Activated CD4-positive, alpha-beta memory T cell treated with anti-CD3 and anti-CD28 coated beads, Interleukin-2, amount 10 ng/mL, durations not matched to agents 7 days and 5 days (primary cell): ENCODE results near the gene KPNA6. TPM values are rescaled to one million over a fixed set of nuclear protein-coding genes. Genes with fewer than 3 reads are reported as not detected.
"Not testable (repeated sequence)": the region's sequence is repeated elsewhere in the genome, so short reads cannot be mapped to it uniquely, and the experiment has no call there.

Experiments
- CTCF ChIA-PET: fragments of 350-600 bp; sonication (Branson Sonifier 250); formaldehyde crosslinking; loops from one replicate; lab custom pipeline; 2021; ENCODE audit warnings: antibody characterized with exemption, inconsistent platforms; lab: Charles Lee
- POLR2A ChIA-PET: fragments of 350-600 bp; sonication (Branson Sonifier 250); formaldehyde crosslinking; loops from one replicate; lab custom pipeline; 2021; ENCODE audit warnings: antibody characterized with exemption; lab: Charles Lee
- DNase-seq: peaks from one replicate; pipeline ENCODE4 v3.0.0-alpha.2; 2020
- H3K27ac Mint-ChIP-seq: one replicate; pipeline ENCODE4 v1.8.0; 2021; ENCODE audit warnings: mild to moderate bottlenecking, mixed read lengths
- H3K27me3 Mint-ChIP-seq: one replicate; pipeline ENCODE4 v1.8.0; 2021; ENCODE audit warnings: mixed read lengths
- H3K36me3 Mint-ChIP-seq: one replicate; pipeline ENCODE4 v1.8.0; 2021; ENCODE audit warnings: low read depth, mixed read lengths
- H3K4me1 Mint-ChIP-seq: one replicate; pipeline ENCODE4 v1.8.0; 2021; ENCODE audit warnings: mixed read lengths
- H3K4me3 Mint-ChIP-seq: one replicate; pipeline ENCODE4 v1.8.0; 2021; ENCODE audit warnings: mild to moderate bottlenecking, mixed read lengths
- H3K9me3 Mint-ChIP-seq: one replicate; pipeline ENCODE4 v1.8.0; 2021; ENCODE audit warnings: mixed read lengths
- total RNA-seq, 2 experiments: library from RNA; stranded (reverse); gene quantifications; one replicate each; pipeline ENCODE4 v1.2.3, GENCODE V29; 2021

Gene KPNA6
- total RNA-seq = 10 to 100 TPM; 64.3 to 65.1 TPM

DNA sequence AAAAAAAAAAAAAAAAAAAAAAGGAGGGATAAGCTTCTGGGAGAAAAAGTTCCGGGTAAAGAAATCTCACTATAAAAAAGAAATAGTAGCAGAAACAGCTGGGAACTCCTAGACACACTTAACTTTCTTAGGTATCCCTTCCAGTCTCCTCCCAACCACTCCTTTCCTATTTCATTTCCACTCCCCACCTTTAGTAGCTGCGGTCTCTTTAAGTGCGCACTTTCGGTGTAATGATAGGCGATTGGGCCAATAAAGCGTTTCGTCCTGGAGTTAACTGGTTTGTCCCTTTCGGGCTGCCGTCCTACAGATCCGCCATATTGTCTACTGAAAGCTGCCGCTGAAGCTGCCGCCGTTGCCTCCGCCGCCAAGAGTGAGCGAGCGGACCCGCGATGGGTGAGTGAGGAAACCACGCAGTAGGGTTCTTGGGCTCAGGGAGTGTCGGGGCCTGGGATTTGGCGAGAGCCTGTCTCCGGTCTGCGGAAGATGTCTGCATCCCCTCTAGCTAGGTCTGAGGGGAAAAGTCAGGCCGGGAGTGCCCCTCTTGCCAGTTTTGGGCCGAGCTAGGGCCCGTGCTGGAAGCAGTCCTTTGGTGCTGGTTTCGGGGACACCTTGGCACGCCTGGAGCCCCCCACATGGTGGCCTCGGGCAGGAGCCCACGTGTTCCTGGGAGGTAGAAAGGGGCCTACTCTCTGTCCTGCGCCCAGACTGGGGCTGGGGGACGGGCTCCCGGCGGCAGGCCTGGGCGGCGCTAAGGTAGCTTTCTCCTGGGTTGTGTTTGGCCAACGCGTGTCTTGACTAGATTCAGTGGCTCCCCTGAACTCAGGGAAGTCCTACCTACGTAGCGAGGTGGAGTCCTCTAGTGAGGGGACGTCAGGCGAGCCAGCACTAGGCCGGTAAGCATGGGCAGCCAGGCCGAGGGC, at the start of gene KPNA6:
Gene KPNA6, plus strand, starts transcription at position 315 of the 920 bp plus-strand sequence. Its CDS starts 75 bp downstream, at position 390.
- H3K4me3 Mint-ChIP-seq = peak within 1 kb of the TSS; percentile 100
- no peaks in the 10 kb centered on the region for H3K27me3 Mint-ChIP-seq
- peaks cover 6% of the 10 kb centered on the region for H3K36me3 Mint-ChIP-seq
- H3K9me3 Mint-ChIP-seq = no peaks in the 10 kb centered on the region
- DNase-seq = peak; percentile 94
- CTCF ChIA-PET = interaction anchor here (0.6 to 3.0 kb wide), 30 partner anchors 10 to 1022 kb away, joined by 3 to 28 read pairs (median 4); partner anchors contain the start of genes BSDC1, HDAC1, MARCKSL1 and SPOCD1
- H3K4me1 Mint-ChIP-seq = peaks cover 40% of the 10 kb centered on the region
- POLR2A ChIA-PET = interaction anchor here (0.7 to 3.3 kb wide), 30 partner anchors 11 to 543 kb away, joined by 3 to 33 read pairs (median 4); partner anchors contain the start of genes IQCC, KHDRBS1, LCK and RBBP4
- H3K27ac Mint-ChIP-seq = peak within 1 kb of the TSS; percentile 96

DNA sequence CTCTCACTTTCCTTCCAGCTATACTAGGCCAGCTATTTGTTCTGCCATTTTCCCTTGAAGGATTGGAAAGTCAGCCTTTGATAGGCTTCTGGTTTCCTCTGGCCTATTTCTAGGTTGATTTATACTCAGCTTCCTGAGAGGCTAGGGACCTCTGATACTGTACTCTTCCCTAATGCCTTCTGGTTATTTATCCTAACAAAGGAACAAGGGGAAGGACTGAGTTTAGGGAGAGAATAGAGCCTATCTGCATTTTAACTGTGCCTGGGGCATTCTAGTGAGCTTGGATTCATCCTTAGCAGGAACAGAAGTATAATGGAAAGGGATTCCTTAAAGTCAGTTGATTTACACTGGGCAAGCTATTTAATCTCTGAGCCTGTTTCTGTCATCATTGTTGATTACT, 46.9 kb upstream of the KPNA6 start:
- Mint-ChIP-seq H3K27me3 (no peaks in the 10 kb centered on the region), H3K4me3 (no peak overlapping the region), H3K27ac (no peak overlapping the region), H3K36me3 (peaks cover 54% of the 10 kb centered on the region), H3K9me3 (no peaks in the 10 kb centered on the region), H3K4me1 (peaks cover 6% of the 10 kb centered on the region)
- ChIA-PET POLR2A (interaction anchor here (1.4 to 2.0 kb wide), 2 partner anchors 11 to 17 kb away, joined by 4 to 5 read pairs; no protein-coding TSS in a partner anchor), CTCF (interaction anchor here (0.7 to 1.1 kb wide), 5 partner anchors 18 to 391 kb away, joined by 3 to 4 read pairs (median 3); partner anchors contain the start of gene SPOCD1)
- no peak for DNase-seq

DNA sequence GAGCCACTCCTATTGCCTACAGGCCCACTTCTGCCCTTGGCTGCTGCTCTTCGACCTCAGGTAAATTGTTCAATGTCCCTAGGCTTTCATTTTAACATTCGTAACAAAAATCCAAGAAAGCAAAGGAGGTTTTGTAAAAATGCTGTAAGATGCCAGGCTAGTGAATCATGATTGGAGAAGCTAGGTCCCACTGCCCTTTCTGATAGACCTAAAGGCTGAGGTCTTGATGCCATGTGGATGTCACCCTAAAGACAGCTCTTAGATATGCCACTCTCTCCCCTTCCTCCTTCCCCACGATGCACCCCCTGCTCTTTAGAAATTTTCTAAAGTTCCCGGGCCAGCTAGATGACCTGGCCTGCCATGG, 45.0 kb upstream of the KPNA6 start:
- peak overlapping the region; percentile 26 for H3K27ac Mint-ChIP-seq
- no peaks in the 10 kb centered on the region for H3K27me3 Mint-ChIP-seq
- peaks cover 43% of the 10 kb centered on the region for H3K36me3 Mint-ChIP-seq
- DNase-seq = no peak
- CTCF ChIA-PET = interaction anchor here (0.5 to 1.6 kb wide), 19 partner anchors 9 to 249 kb away, joined by 3 to 8 read pairs (median 3); partner anchors contain the start of genes KHDRBS1, SPOCD1 and TMEM39B
- H3K4me3 Mint-ChIP-seq = no peak overlapping the region
- peaks cover 17% of the 10 kb centered on the region for H3K4me1 Mint-ChIP-seq
- H3K9me3 Mint-ChIP-seq = no peaks in the 10 kb centered on the region
- POLR2A ChIA-PET = interaction anchor here (1.0 to 1.8 kb wide), 4 partner anchors 10 to 274 kb away, joined by 3 to 19 read pairs (median 4); partner anchors contain the start of genes KHDRBS1 and TMEM39B

DNA sequence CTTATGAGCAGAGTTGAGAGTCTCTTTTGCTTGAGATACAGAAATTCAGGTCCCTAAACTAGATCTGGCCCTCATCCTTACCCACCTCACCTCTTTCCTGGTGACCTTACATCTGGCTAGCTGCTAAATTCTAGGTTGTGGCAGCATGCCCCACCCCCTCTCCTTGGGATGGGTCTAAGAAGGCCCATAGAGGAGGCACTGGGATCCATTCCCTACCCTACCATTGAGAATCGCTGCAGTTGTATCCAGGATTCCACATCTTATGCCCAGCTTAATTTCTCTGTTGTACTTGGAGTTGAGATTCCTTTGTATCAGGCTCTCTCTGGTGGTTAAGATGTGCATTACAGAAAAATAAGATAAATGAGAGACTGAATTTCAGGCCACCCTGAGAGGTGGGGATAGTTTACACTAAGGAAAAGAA, 44.6 kb upstream of the KPNA6 start:
- POLR2A ChIA-PET = interaction anchor here (1.0 to 1.8 kb wide), 3 partner anchors 9 to 274 kb away, joined by 3 to 19 read pairs (median 4); partner anchors contain the start of gene TMEM39B
- Mint-ChIP-seq H3K27me3 (no peaks in the 10 kb centered on the region), H3K4me1 (peaks cover 17% of the 10 kb centered on the region)

DNA sequence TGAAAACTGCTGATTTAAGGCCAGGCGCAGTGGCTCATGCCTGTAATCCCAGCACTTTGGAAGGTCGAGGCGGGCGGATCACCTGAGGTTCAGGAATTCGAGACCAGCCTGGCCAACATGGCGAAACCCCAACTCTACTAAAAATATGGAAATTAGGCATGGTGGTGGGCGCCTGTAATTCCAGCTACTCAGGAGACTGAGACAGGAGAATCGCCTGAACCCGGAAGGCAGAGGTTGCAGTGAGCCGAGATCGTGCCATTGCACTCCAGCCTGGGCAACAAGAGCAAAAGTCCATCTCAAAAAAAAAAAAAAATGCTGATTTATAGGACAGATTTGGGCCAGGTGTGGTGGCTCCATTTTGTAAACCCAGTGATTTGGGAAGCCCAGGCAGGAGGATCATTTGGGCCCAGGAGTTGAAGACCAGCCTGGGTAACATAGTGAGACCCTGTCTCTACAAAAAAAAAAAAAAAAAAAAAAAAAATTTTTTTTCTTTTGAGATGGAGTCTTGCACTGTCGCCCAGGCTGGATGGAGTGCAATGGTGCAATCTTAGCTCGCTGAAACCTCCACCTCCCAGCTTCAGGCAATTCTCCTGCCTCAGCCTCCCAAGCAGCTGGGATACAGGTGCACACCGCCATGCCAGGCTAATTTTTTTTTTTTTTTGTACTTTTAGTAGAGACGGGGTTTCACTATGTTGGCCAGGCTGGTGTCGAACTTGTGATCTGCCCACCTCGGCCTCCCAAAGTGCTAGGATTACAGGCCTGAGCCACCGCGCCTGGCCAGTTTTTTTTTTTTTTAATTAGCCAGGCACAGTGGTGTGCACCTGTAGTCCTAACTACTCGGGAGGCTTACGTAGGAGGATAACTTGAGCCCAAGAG, 42.0 kb upstream of the KPNA6 start:
- peaks cover 25% of the 10 kb centered on the region for H3K4me1 Mint-ChIP-seq
- peak overlapping the region; percentile 58 for H3K27ac Mint-ChIP-seq
- not testable (repeated sequence) for H3K4me3 Mint-ChIP-seq, H3K27me3 Mint-ChIP-seq, H3K9me3 Mint-ChIP-seq, DNase-seq
- ChIA-PET POLR2A (interaction anchor here (0.7 to 1.5 kb wide), 7 partner anchors 10 to 670 kb away, joined by 3 to 7 read pairs (median 4); partner anchors contain the start of genes KHDRBS1 and KPNA6), CTCF (interaction anchor here (0.7 to 1.1 kb wide), 3 partner anchors 9 to 1264 kb away, joined by 3 to 4 read pairs (median 3); no protein-coding TSS in a partner anchor)
- peaks cover 18% of the 10 kb centered on the region for H3K36me3 Mint-ChIP-seq

More for the DNA sequence above, 44.6 kb upstream of the KPNA6 start:
- Mint-ChIP-seq H3K9me3 (no peaks in the 10 kb centered on the region), H3K4me3 (no peak overlapping the region), H3K36me3 (peaks cover 41% of the 10 kb centered on the region), H3K27ac (no peak overlapping the region)
- CTCF ChIA-PET = interaction anchor here (0.5 to 1.6 kb wide), 17 partner anchors 9 to 250 kb away, joined by 3 to 8 read pairs (median 3); partner anchors contain the start of genes KHDRBS1, SPOCD1 and TMEM39B
- no peak for DNase-seq

DNA sequence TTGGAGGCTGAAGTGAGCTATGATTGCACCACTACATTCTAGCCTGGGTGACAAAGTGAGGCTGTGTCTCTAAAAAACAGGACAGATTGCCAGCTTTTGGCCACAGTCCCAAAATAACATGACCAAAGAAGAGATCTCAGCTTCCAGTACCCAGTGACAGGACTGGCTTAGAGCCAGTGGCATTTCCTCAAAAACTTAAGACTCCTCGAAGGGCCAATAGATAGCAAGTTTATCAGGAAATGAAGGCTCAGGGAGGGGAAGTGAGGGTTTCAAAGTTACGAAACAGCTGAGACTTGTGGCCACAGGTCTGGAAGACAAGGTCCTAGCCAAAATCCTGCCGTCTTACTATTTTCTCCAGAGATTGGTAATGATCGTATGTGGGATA, 41.4 kb upstream of the KPNA6 start:
- Mint-ChIP-seq H3K4me3 (no peak overlapping the region), H3K9me3 (no peaks in the 10 kb centered on the region), H3K4me1 (peaks cover 25% of the 10 kb centered on the region), H3K36me3 (peaks cover 12% of the 10 kb centered on the region), H3K27me3 (no peaks in the 10 kb centered on the region), H3K27ac (peak overlapping the region; percentile 58)
- DNase-seq = peak; percentile 21
- CTCF ChIA-PET = interaction anchor here (0.7 to 1.1 kb wide), 3 partner anchors 10 to 1264 kb away, joined by 3 to 4 read pairs (median 3); no protein-coding TSS in a partner anchor
- POLR2A ChIA-PET = interaction anchor here (1.1 to 1.3 kb wide), 4 partner anchors 13 to 53 kb away, joined by 3 to 4 read pairs (median 4); partner anchors contain the start of genes KHDRBS1 and KPNA6

DNA sequence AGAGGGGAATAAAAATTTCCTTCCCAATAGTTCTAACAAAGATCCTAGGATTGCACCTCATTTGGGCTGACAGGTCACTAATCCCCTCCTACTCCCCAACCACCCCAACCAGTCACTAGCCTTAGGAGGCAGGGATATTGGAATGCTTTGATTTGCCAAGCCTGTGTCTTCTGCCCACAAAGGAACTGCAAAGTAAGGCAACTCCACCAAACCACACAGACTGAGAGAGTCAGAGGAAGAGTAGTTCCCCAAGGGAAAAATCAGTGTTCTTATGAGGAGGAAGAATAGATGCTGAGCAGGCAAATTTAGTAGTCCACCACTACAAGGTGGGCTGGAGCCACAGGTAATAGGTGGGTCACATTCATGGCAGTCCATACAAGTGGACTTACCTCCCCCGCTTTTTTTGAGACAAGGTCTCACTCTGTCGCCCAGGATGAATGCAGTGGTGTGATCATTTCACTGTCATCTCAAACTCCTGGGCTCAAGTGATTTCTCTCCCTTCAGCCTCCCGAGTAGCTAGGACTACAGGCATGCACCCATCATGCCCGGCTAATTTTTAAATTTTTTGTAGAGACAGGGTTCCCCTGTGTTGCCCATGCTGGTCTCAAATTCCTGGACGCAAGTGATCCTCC, 38.8 kb upstream of the KPNA6 start:
- Mint-ChIP-seq H3K9me3 (no peaks in the 10 kb centered on the region), H3K4me3 (no peak overlapping the region), H3K4me1 (peaks cover 44% of the 10 kb centered on the region), H3K27ac (no peak overlapping the region), H3K36me3 (no peaks in the 10 kb centered on the region), H3K27me3 (no peaks in the 10 kb centered on the region)
- ChIA-PET CTCF (interaction anchor here (0.7 kb wide), 1 partner anchor 116 kb away, joined by 3 read pairs; no protein-coding TSS in a partner anchor), POLR2A (interaction anchor here (1.4 kb wide), 1 partner anchor 39 kb away, joined by 4 read pairs; the partner anchor contains the start of gene KPNA6)
- no peak for DNase-seq

DNA sequence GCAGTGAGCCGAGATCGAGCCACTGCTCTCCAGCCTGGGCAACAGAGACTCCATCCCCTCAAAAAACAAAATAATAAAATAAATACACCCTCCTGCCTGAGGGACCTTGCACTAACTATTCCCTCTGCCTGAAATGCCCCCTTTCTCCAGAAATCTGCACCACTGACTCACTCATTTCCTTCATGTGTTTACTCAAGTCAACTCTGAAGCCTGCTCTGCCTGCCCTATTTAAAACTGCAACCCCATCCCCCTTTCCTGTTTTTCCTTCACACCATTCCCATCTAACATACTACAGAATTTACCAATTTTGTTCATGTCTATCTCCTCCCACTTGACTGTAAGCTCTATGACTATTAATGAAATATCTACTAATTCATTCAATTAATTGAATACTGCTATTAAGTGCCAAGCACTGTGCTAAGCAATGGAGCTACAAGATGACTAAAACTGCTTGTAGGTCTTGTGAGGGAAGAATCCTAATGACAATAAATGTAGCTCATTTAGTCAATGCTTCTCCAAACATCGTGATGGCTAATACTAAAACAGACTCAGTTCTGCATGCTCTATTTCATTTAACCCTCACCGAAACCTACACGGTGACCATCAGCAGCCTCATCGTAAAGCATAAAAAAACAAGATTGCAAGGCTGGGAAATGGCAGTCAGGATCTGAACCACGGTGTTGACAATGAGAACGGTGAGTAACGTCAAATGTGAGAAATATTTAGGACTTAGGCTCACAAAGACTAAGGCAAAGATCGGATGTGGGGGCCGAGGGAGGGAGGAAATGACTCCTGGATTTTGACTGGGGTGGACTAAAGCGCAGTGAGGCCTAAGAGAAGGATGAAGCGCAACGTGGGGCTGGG, 35.9 kb upstream of the KPNA6 start:
- DNase-seq = no peak
- no peaks in the 10 kb centered on the region for H3K9me3 Mint-ChIP-seq
- H3K4me1 Mint-ChIP-seq = peaks cover 42% of the 10 kb centered on the region
- peaks cover 6% of the 10 kb centered on the region for H3K36me3 Mint-ChIP-seq
- POLR2A ChIA-PET = interaction anchor here (0.8 to 3.6 kb wide), 23 partner anchors 9 to 579 kb away, joined by 3 to 33 read pairs (median 5); partner anchors contain the start of genes IQCC, KHDRBS1, KPNA6 and PTP4A2
- H3K27ac Mint-ChIP-seq = peak overlapping the region; percentile 83
- H3K27me3 Mint-ChIP-seq = no peaks in the 10 kb centered on the region
- CTCF ChIA-PET = interaction anchor here (1.1 to 3.4 kb wide), 4 partner anchors 9 to 36 kb away, joined by 3 to 28 read pairs (median 6); partner anchors contain the start of gene KPNA6
- H3K4me3 Mint-ChIP-seq = peak overlapping the region; percentile 77

DNA sequence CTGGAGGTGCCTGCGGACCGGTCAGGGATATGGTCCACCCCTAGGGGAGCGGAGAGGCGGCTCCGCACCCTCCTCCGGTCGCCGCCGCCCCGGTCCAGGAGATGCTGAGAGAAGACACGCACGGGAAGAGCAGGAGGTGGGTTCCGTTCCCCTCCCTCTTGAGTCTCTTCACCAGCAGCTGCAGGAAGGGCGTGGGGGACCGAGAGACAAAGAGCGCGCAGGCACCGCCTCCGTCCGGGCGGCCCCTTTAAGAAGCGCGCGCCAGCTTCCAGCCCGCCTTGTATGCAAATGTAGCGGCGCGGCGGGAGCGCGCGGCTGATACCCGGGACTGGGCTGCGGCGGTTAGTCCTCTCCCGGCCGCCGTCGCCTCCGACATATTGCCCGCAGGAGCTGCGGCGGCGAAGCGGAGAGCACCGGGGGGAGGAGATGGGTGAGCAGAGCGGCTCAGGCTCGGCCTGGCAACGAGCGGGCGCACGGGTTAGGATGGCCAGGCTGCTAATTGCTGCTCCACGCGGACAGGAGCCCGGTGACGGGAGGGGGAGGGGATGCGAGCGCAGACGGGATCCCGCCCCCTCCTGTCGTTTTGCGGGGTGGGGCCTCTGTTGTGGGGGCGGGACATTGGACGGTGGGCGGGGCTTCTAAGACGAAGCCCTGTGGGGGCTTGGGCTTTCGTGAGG, 35.1 kb upstream of the KPNA6 start, which contains the start of gene TMEM39B:
Gene TMEM39B, plus strand, starts transcription at position 318 of the 677 bp plus-strand sequence. Its CDS starts 109 bp downstream, at position 427.
- Mint-ChIP-seq H3K4me1 (peaks cover 46% of the 10 kb centered on the region), H3K27me3 (no peaks in the 10 kb centered on the region), H3K36me3 (peaks cover 14% of the 10 kb centered on the region), H3K4me3 (peak within 1 kb of the TSS; percentile 77), H3K9me3 (no peaks in the 10 kb centered on the region), H3K27ac (peak within 1 kb of the TSS; percentile 83)
- ChIA-PET CTCF (interaction anchor here (0.6 to 3.4 kb wide), 16 partner anchors 9 to 428 kb away, joined by 3 to 28 read pairs (median 3); partner anchors contain the start of genes KHDRBS1, KPNA6 and PEF1), POLR2A (interaction anchor here (0.7 to 3.6 kb wide), 29 partner anchors 10 to 578 kb away, joined by 3 to 33 read pairs (median 4); partner anchors contain the start of genes CCDC28B, IQCC, KHDRBS1 and KPNA6)
- DNase-seq = peak; percentile 96
